HCT116 (cell line): ENCODE measurements around the gene UBAC2. TPM values are rescaled to one million over a fixed set of nuclear protein-coding genes. Genes with fewer than 3 reads are reported as not detected.

Experiments used
- ATAC-seq: fragments of 200-7000 bp; cut with Tn5 transposase; 2 replicates; pipeline ENCODE4 v1.9.1; 2020; ENCODE audit warnings: mild to moderate bottlenecking, moderate library complexity
- BruUV-seq: library from RNA; stranded (reverse); fragments of 400-500 nt; replicated peaks from 2 replicates; lab custom pipeline; 2021; lab: Mats Ljungman, UMichigan
- CTCF ChIA-PET: fragments of 300-600 bp; sonication (Branson Sonifier 250); formaldehyde crosslinking; loops from one replicate; lab custom pipeline; 2021; ENCODE audit warnings: antibody characterized with exemption; lab: Charles Lee
- POLR2A ChIA-PET: fragments of 300-600, 350-600 bp; sonication (Branson Sonifier 250); formaldehyde crosslinking; loops from one replicate; lab custom pipeline; 2021; ENCODE audit warnings: antibody characterized with exemption; lab: Charles Lee
- RAD21 ChIA-PET, 2 experiments: fragments of 300-600 bp; sonication (Branson Sonifier 250); formaldehyde crosslinking; loops; one replicate each; lab custom pipeline; 2023; ENCODE audit warnings: low total read pairs in 2 of 2; ENCODE audit not compliant: uncharacterized antibody in 2 of 2, unreplicated experiment in 2 of 2, low non-redundant PET in 1 of 2; lab: Charles Lee
- DNase-seq: peaks from one replicate; pipeline ENCODE4 v3.0.0-alpha.2; 2010; ENCODE audit warnings: low read depth, low spot score
- H2AFZ ChIP-seq: fragments of 200-600 bp; shearing (Covaris generic), sonication (generic); 2 replicates; pipeline ENCODE4 v1.6.1; 2017; ENCODE audit warnings: low read depth, mixed run types, mixed read lengths, antibody characterized with exemption, low read length; ENCODE audit not compliant: poor library complexity, severe bottlenecking
- H3K27ac ChIP-seq: 2 replicates; pipeline ENCODE4 v1.5.1; 2012; ENCODE audit warnings: low read depth, low read length
- H3K27me3 ChIP-seq: fragments of 200-600 bp; sonication (generic); 2 replicates; pipeline ENCODE4 v1.6.1; 2016; ENCODE audit warnings: mixed run types, low read length, mixed read lengths; ENCODE audit not compliant: insufficient read depth
- H3K36me3 ChIP-seq, 2 experiments: fragments of 200-500 bp in 1 of 2; fragments of 200-600 bp in 1 of 2; sonication (Bioruptor generic) in 1 of 2; sonication (generic) in 1 of 2; 2 replicates each; pipeline versions ENCODE4 v1.5.1 to v1.6.1; 2014 to 2016; ENCODE audit warnings: low read length in 2 of 2, inconsistent platforms in 1 of 2, mixed read lengths in 1 of 2, mixed run types in 1 of 2; ENCODE audit not compliant: insufficient read depth in 2 of 2, control insufficient read depth in 1 of 2
- H3K4me1 ChIP-seq, 2 experiments: fragments of 200-600 bp in 1 of 2; sonication (generic) in 1 of 2; 2 replicates each; pipeline versions ENCODE4 v1.5.1 to v1.6.1; 2012 to 2017; ENCODE audit warnings: low read length in 2 of 2, inconsistent platforms in 1 of 2, mild to moderate bottlenecking in 1 of 2, mixed read lengths in 1 of 2, mixed run types in 1 of 2, moderate library complexity in 1 of 2; ENCODE audit not compliant: insufficient read depth in 2 of 2, control insufficient read depth in 1 of 2
- H3K4me2 ChIP-seq: fragments of 200-600 bp; sonication (generic); 2 replicates; pipeline ENCODE4 v1.6.1; 2017; ENCODE audit warnings: mixed run types, low read length, mixed read lengths
- H3K4me3 ChIP-seq, 2 experiments: fragments of 200-600 bp in 1 of 2; sonication (generic) in 1 of 2; replicated peaks in 1 of 2; 2 replicates each; pipeline ENCODE4 v1.5.1; 2011 to 2016; ENCODE audit warnings: low read length in 2 of 2, control low read depth in 1 of 2, low read depth in 1 of 2, mild to moderate bottlenecking in 1 of 2, mixed read lengths in 1 of 2, mixed run types in 1 of 2
- H3K79me2 ChIP-seq: fragments of 200-600 bp; sonication (generic); 2 replicates; pipeline ENCODE4 v1.6.1; 2017; ENCODE audit warnings: mild to moderate bottlenecking, mixed run types, low read length, moderate library complexity, mixed read lengths; ENCODE audit not compliant: insufficient read depth
- H3K9ac ChIP-seq: fragments of 200-600 bp; sonication (generic); 2 replicates; pipeline ENCODE4 v1.6.1; 2016; ENCODE audit warnings: low read length, mixed read lengths
- H3K9me2 ChIP-seq: fragments of 200-600 bp; sonication (generic), shearing (Covaris generic); 2 replicates; pipeline ENCODE4 v1.6.1; 2017; ENCODE audit warnings: mixed run types, mild to moderate bottlenecking, moderate library complexity; ENCODE audit not compliant: insufficient read depth
- H3K9me3 ChIP-seq, 2 experiments: fragments of 200-500 bp in 1 of 2; fragments of 200-600 bp in 1 of 2; sonication (Bioruptor generic) in 1 of 2; sonication (generic) in 1 of 2; 2 replicates each; pipeline ENCODE4 v1.6.1; 2014 to 2017; ENCODE audit warnings: low read length in 2 of 2, mixed read lengths in 2 of 2, inconsistent platforms in 1 of 2, low read depth in 1 of 2, mild to moderate bottlenecking in 1 of 2, mixed run types in 1 of 2, moderate library complexity in 1 of 2; ENCODE audit not compliant: control insufficient read depth in 1 of 2, insufficient read depth in 1 of 2
- H4K20me1 ChIP-seq: fragments of 200-600 bp; sonication (generic), shearing (Covaris generic); 2 replicates; pipeline ENCODE4 v1.6.1; 2017; ENCODE audit warnings: mixed run types, mild to moderate bottlenecking, moderate library complexity; ENCODE audit not compliant: insufficient read depth
- CBX3 ChIP-seq: IDR thresholded peaks from 2 replicates; pipeline ENCODE4 v1.6.1; 2012; ENCODE audit warnings: low read depth
- CEBPB ChIP-seq: IDR thresholded peaks from 2 replicates; pipeline ENCODE4 v1.6.1; 2012; ENCODE audit warnings: low read depth
- CTCF ChIP-seq, 3 experiments: fragments of 200-600 bp in 1 of 3; sonication (generic) in 1 of 3; IDR thresholded peaks in 2 of 3; conservative IDR thresholded peaks in 1 of 3; 2 replicates each; pipeline ENCODE4 v1.5.1; 2012 to 2017; ENCODE audit warnings: low read depth in 2 of 3, low read length in 2 of 3, antibody characterized with exemption in 1 of 3, borderline replicate concordance in 1 of 3, control low read depth in 1 of 3, mild to moderate bottlenecking in 1 of 3, mixed read lengths in 1 of 3, mixed run types in 1 of 3, moderate library complexity in 1 of 3; ENCODE audit not compliant: insufficient read depth in 1 of 3
- EGR1 ChIP-seq: IDR thresholded peaks from 2 replicates; pipeline ENCODE4 v1.6.1; 2012; ENCODE audit warnings: low read depth
- ELF1 ChIP-seq: IDR thresholded peaks from 2 replicates; pipeline ENCODE4 v1.6.1; 2012; ENCODE audit warnings: low read depth, borderline replicate concordance
- EZH2 ChIP-seq: fragments of 200-600 bp; sonication (generic); IDR thresholded peaks from 2 replicates; pipeline ENCODE4 v1.6.1; 2017; ENCODE audit warnings: antibody characterized with exemption, mixed run types
- EZH2phosphoT487 ChIP-seq: fragments of 200-600 bp; IDR thresholded peaks from 2 replicates; pipeline ENCODE4 v1.6.1; 2018; ENCODE audit warnings: antibody characterized with exemption, borderline replicate concordance
- FOSL1 ChIP-seq: IDR thresholded peaks from 2 replicates; pipeline ENCODE4 v1.6.1; 2012; ENCODE audit warnings: low read depth
- MAX ChIP-seq: IDR thresholded peaks from 2 replicates; pipeline ENCODE4 v1.6.1; 2012
- POLR2AphosphoS5 ChIP-seq: IDR thresholded peaks from 2 replicates; pipeline ENCODE4 v1.6.1; 2011; ENCODE audit warnings: mild to moderate bottlenecking, low read depth, low read length, moderate library complexity
- REST ChIP-seq: IDR thresholded peaks from 2 replicates; pipeline ENCODE4 v1.6.1; 2012; ENCODE audit warnings: low read depth
- SIN3A ChIP-seq: IDR thresholded peaks from 2 replicates; pipeline ENCODE4 v1.6.1; 2012; ENCODE audit warnings: low read depth
- SRF ChIP-seq: IDR thresholded peaks from 2 replicates; pipeline ENCODE4 v1.6.1; 2012; ENCODE audit warnings: low read depth
- YY1 ChIP-seq: IDR thresholded peaks from 2 replicates; pipeline ENCODE4 v1.6.1; 2011; ENCODE audit warnings: low read length, low read depth, moderate library complexity, mild to moderate bottlenecking; ENCODE audit not compliant: insufficient replicate concordance; ENCODE audit errors: extremely low read depth
- ZNF274 ChIP-seq: fragments of 200-500 bp; sonication (Bioruptor generic); IDR thresholded peaks from 2 replicates; pipeline ENCODE4 v1.6.1; 2014; ENCODE audit warnings: mild to moderate bottlenecking, low read depth, low read length, inconsistent platforms
- intact Hi-C: fragments of 100-400 bp; cut with micrococcal nuclease; formaldehyde crosslinking; loops from 2 replicates; pipeline ENCODE4 v1.10.0; 2022
- total RNA-seq: library from RNA; stranded (reverse); gene quantifications from one replicate; pipeline ENCODE4 v1.2.1, GENCODE V29; 2021; ENCODE audit not compliant: unreplicated experiment

Gene UBAC2
- total RNA-seq, 1 experiment from 2014 or later = 67.4 TPM

GRCh38 chr13:99206226-99206625, 5.6 kb downstream of the UBAC2 start:
- H3K9me2 ChIP-seq = no peaks in the 10 kb centered on the region
- H3K4me2 ChIP-seq = no peak overlapping the region
- peaks cover 3% of the 10 kb centered on the region in 2 experiments; a peak in 1 of 4 replicates for H3K36me3 ChIP-seq
- intact Hi-C loops = no loop called here
- no peak overlapping the region for H3K27ac ChIP-seq
- H3K4me3 ChIP-seq = no peak overlapping the region
- DNase-seq = no peak
- no peaks in the 10 kb centered on the region for H4K20me1 ChIP-seq
- H3K79me2 ChIP-seq = peaks cover 97% of the 10 kb centered on the region
- no peak overlapping the region for H2AFZ ChIP-seq
- ChIA-PET RAD21 (no interaction called here), CTCF (no interaction called here), POLR2A (no interaction called here)
- ATAC-seq = no peak
- H3K4me1 ChIP-seq = peaks cover 5 to 8% of the 10 kb centered on the region in 2 experiments; a peak in 3 of 4 replicates
- H3K9ac ChIP-seq = no peak overlapping the region
- TF ChIP-seq SIN3A (no peak), REST (no peak)
- BruUV-seq = no TSS peak
- no peaks in the 10 kb centered on the region for H3K9me3 ChIP-seq
- no peaks in the 10 kb centered on the region for H3K27me3 ChIP-seq

- no peaks in the 10 kb centered on the region for H3K27me3 ChIP-seq
- no peak overlapping the region for H3K27ac ChIP-seq
- ChIA-PET RAD21 (no interaction called here), CTCF (no interaction called here), POLR2A (no interaction called here)
- peaks cover 5 to 8% of the 10 kb centered on the region in 2 experiments; a peak in 3 of 4 replicates for H3K4me1 ChIP-seq
- BruUV-seq = no TSS peak
- no peak for ATAC-seq
- H3K36me3 ChIP-seq = peaks cover 3% of the 10 kb centered on the region in 2 experiments; a peak in 1 of 4 replicates
- H3K79me2 ChIP-seq = peaks cover 97% of the 10 kb centered on the region
- no peak overlapping the region for H2AFZ ChIP-seq
- H3K9me3 ChIP-seq = no peaks in the 10 kb centered on the region
- no peak overlapping the region for H3K4me2 ChIP-seq
- H3K4me3 ChIP-seq = no peak overlapping the region
- intact Hi-C loops = no loop called here
- no peaks in the 10 kb centered on the region for H3K9me2 ChIP-seq
- no peak for DNase-seq
- H4K20me1 ChIP-seq = no peaks in the 10 kb centered on the region
- H3K9ac ChIP-seq = no peak overlapping the region
- TF ChIP-seq CEBPB (no peak), CTCF (IDR thresholded peaks at IDR 0.05 in 2 of 3, conservative IDR thresholded peaks at IDR 0.05 in 1 of 3; ENCODE audit: borderline replicate concordance in 1 of 3, insufficient read depth in 1 of 3, low read depth in 2 of 3, low read length in 2 of 3) (no peak), ELF1 (no peak), EZH2 (no peak), MAX (no peak), EZH2phosphoT487 (no peak), CBX3 (no peak), YY1 (no peak), SIN3A (no peak), POLR2AphosphoS5 (no peak), FOSL1 (no peak), SRF (no peak), EGR1 (no peak), ZNF274 (no peak)
These were observed 6.2 kb downstream of the UBAC2 start for GRCh38 chr13:99206873-99207272.
